Hepatocyte (in vitro differentiated cells): ENCODE results near the gene COL11A2. TPM values are rescaled to one million over a fixed set of nuclear protein-coding genes. Genes with fewer than 3 reads are reported as not detected.

Experiments used
- DNase-seq: peaks from one replicate; pipeline ENCODE4 v3.0.0-alpha.2; 2016; ENCODE audit warnings: low spot score
- H2AFZ ChIP-seq: fragments of 200-600 bp; sonication (generic); 2 replicates; pipeline ENCODE4 v1.6.0; 2016; ENCODE audit warnings: antibody characterized with exemption, mild to moderate bottlenecking
- H3K27ac ChIP-seq: fragments of 200-600 bp; sonication (generic); 2 replicates; pipeline ENCODE4 v1.5.1; 2016; ENCODE audit warnings: mild to moderate bottlenecking
- H3K27me3 ChIP-seq: fragments of 200-600 bp; sonication (generic); 2 replicates; pipeline ENCODE4 v1.6.1; 2016
- H3K36me3 ChIP-seq: fragments of 200-600 bp; sonication (generic); replicated peaks from 2 replicates; pipeline ENCODE4 v1.5.1; 2016; ENCODE audit warnings: low read depth; ENCODE audit not compliant: insufficient read depth
- H3K4me1 ChIP-seq: fragments of 200-600 bp; sonication (generic); 2 replicates; pipeline ENCODE4 v1.5.1; 2016; ENCODE audit warnings: mild to moderate bottlenecking, moderate library complexity; ENCODE audit not compliant: insufficient read depth
- H3K4me2 ChIP-seq: fragments of 200-600 bp; sonication (generic); 2 replicates; pipeline ENCODE4 v1.6.0; 2016
- H3K4me3 ChIP-seq: fragments of 200-600 bp; sonication (generic); 2 replicates; pipeline ENCODE4 v1.5.1; 2016; ENCODE audit warnings: mild to moderate bottlenecking
- H3K79me2 ChIP-seq: fragments of 200-600 bp; sonication (generic); 2 replicates; pipeline ENCODE4 v1.6.0; 2017; ENCODE audit warnings: mild to moderate bottlenecking
- H3K9me2 ChIP-seq: fragments of 200-600 bp; sonication (generic); replicated peaks from 2 replicates; pipeline ENCODE4 v1.6.0; 2017; ENCODE audit warnings: mild to moderate bottlenecking; ENCODE audit not compliant: insufficient read depth
- H3K9me3 ChIP-seq: fragments of 200-600 bp; sonication (generic); 2 replicates; pipeline ENCODE4 v1.5.1; 2016; ENCODE audit warnings: low read depth, mild to moderate bottlenecking
- H4K20me1 ChIP-seq: fragments of 200-600 bp; sonication (generic); 2 replicates; pipeline ENCODE4 v1.6.0; 2016; ENCODE audit warnings: mild to moderate bottlenecking; ENCODE audit not compliant: insufficient read depth, poor library complexity, severe bottlenecking
- CTCF ChIP-seq: fragments of 200-600 bp; sonication (generic); IDR thresholded peaks from 2 replicates; pipeline ENCODE4 v1.5.1; 2016; ENCODE audit warnings: antibody characterized with exemption, mild to moderate bottlenecking; ENCODE audit not compliant: poor library complexity
- EZH2 ChIP-seq: fragments of 200-600 bp; sonication (generic); IDR thresholded peaks from 2 replicates; pipeline ENCODE4 v1.6.1; 2016; ENCODE audit warnings: antibody characterized with exemption, mild to moderate bottlenecking, borderline replicate concordance
- EZH2phosphoT487 ChIP-seq: fragments of 200-600 bp; sonication (generic); IDR thresholded peaks from one replicate; pipeline ENCODE4 v1.6.1; 2018; ENCODE audit warnings: antibody characterized with exemption, mild to moderate bottlenecking, low read depth, moderate library complexity; ENCODE audit not compliant: unreplicated experiment, severe bottlenecking
- WGBS: methylation state at CpG from one replicate; pipeline ENCODE4 v1.1.6; 2016; ENCODE audit warnings: low lambda C conversion rate; ENCODE audit errors: missing lambda C conversion rate; 5-methylcytosine and 5-hydroxymethylcytosine counted together
- polyA plus RNA-seq: library from polyadenylated mRNA; unstranded; fragments of >200 nt; fragmentation: Nextera tagmentation; extraction: Ambion mirVana; gene quantifications from 2 replicates; pipeline ENCODE4 v1.2.1, GENCODE V29; 2016
- total RNA-seq: library from RNA; depleted of rRNA; stranded (reverse); fragments of >200 nt; gene quantifications from 2 replicates; pipeline ENCODE4 v1.2.3, GENCODE V29; 2014

The COL11A2 gene
- total and polyA plus RNA-seq, 2 experiments from 2014 or later, result 3.0 to 4.7 TPM

- Histone ChIP-seq H3K27ac (no peak overlapping the region), H3K9me2 (no peaks in the 10 kb centered on the region), H3K9me3 (no peaks in the 10 kb centered on the region), H3K79me2 (no peaks in the 10 kb centered on the region), H3K27me3 (peaks cover 11% of the 10 kb centered on the region), H3K4me2 (no peak overlapping the region), H3K4me3 (no peak overlapping the region), H3K36me3 (no peaks in the 10 kb centered on the region), H3K4me1 (peaks cover 12% of the 10 kb centered on the region), H2AFZ (no peak overlapping the region), H4K20me1 (no peaks in the 10 kb centered on the region)
- no peak for DNase-seq
- 57% methylated on average over 3 of the region's 3 CpGs for WGBS
- TF ChIP-seq EZH2 (no peak), CTCF (no peak), EZH2phosphoT487 (no peak)
Observed at GRCh38 chr6:33217681-33218080, 25.4 kb upstream of the COL11A2 start.

- no peaks in the 10 kb centered on the region for H3K9me3 ChIP-seq
- no peak overlapping the region for H3K27ac ChIP-seq
- H3K36me3 ChIP-seq, result no peaks in the 10 kb centered on the region
- peaks cover 7% of the 10 kb centered on the region for H3K27me3 ChIP-seq
- WGBS, result 82% methylated on average over 6 of the region's 6 CpGs
- H3K4me3 ChIP-seq, result no peak overlapping the region
- no peaks in the 10 kb centered on the region for H3K79me2 ChIP-seq
- TF ChIP-seq CTCF (no peak), EZH2phosphoT487 (no peak), EZH2 (no peak)
- no peaks in the 10 kb centered on the region for H3K9me2 ChIP-seq
- no peak overlapping the region for H2AFZ ChIP-seq
- H4K20me1 ChIP-seq, result no peaks in the 10 kb centered on the region
- H3K4me1 ChIP-seq, result peaks cover 16% of the 10 kb centered on the region
- H3K4me2 ChIP-seq, result no peak overlapping the region
- no peak for DNase-seq
Observed at GRCh38 chr6:33217246-33217645, 25.0 kb upstream of the COL11A2 start.

- Histone ChIP-seq H3K27me3 (peaks cover 5% of the 10 kb centered on the region), H4K20me1 (no peaks in the 10 kb centered on the region), H3K36me3 (no peaks in the 10 kb centered on the region), H2AFZ (no peak overlapping the region), H3K4me1 (peaks cover 16% of the 10 kb centered on the region), H3K9me2 (no peaks in the 10 kb centered on the region), H3K27ac (no peak overlapping the region), H3K9me3 (no peaks in the 10 kb centered on the region), H3K79me2 (no peaks in the 10 kb centered on the region), H3K4me2 (no peak overlapping the region), H3K4me3 (no peak overlapping the region)
- TF ChIP-seq EZH2 (no peak), CTCF (no peak), EZH2phosphoT487 (no peak)
- 90% methylated on average over 4 of the region's 4 CpGs for WGBS
- no peak for DNase-seq
Observed at GRCh38 chr6:33216117-33216649, 23.9 kb upstream of the COL11A2 start.
